GM12878 (cell line): Measurements from ENCODE around the gene SARDH. TPM values are rescaled to one million over a fixed set of nuclear protein-coding genes. Genes with fewer than 3 reads are reported as not detected.

Source experiments
- ATAC-seq: fragments of 200-7000 bp; cut with Tn5 transposase; 3 replicates; pipeline ENCODE4 v1.9.1; 2020; ENCODE audit warnings: mild to moderate bottlenecking, moderate library complexity
- BruUV-seq: library from RNA; stranded (reverse); fragments of 400-500 nt; replicated peaks from 2 replicates; lab custom pipeline; 2021; lab: Mats Ljungman, UMichigan
- CTCF ChIA-PET: fragments of 300-600 bp; sonication (Branson Sonifier 250); formaldehyde crosslinking; extraction: SDS; loops from one replicate; lab custom pipeline; 2021; ENCODE audit warnings: inconsistent platforms; lab: Yijun Ruan, JAX
- POLR2A ChIA-PET: fragments of 350-600 bp; formaldehyde crosslinking; extraction: SDS; loops from one replicate; lab custom pipeline; 2021; ENCODE audit warnings: inconsistent platforms; lab: Charles Lee
- RAD21 ChIA-PET: fragments of 300-600 bp; sonication (Branson Sonifier 250); formaldehyde crosslinking; loops from one replicate; lab custom pipeline; 2023; ENCODE audit warnings: antibody characterized with exemption; ENCODE audit not compliant: unreplicated experiment; lab: Charles Lee
- SMC1A ChIA-PET: fragments of 300-600 bp; sonication (Branson Sonifier 250); formaldehyde crosslinking; loops from one replicate; lab custom pipeline; 2023; ENCODE audit not compliant: unreplicated experiment, uncharacterized antibody; lab: Charles Lee
- DNase-seq: peaks from one replicate; pipeline ENCODE4 v3.0.0-alpha.2; 2011; ENCODE audit warnings: low read depth, low spot score
- FAIRE-seq: peaks from 3 replicates; lab custom pipeline; 2011; peaks lifted over from hg19 to GRCh38; lab: Jason Lieb, UNC
- H2AFZ ChIP-seq: 2 replicates; pipeline ENCODE4 v1.6.0; 2011; ENCODE audit warnings: low read depth, low read length, control low read depth; ENCODE audit not compliant: control insufficient read depth
- H3K27ac ChIP-seq: 2 replicates; pipeline ENCODE4 v1.5.1; 2011; ENCODE audit warnings: control low read depth; ENCODE audit not compliant: control insufficient read depth, insufficient read depth
- H3K27me3 ChIP-seq, 2 experiments: replicated peaks in 1 of 2; 2 replicates each; pipeline versions ENCODE4 v1.6.0 to v1.6.1; 2011; ENCODE audit warnings: low read length in 1 of 2; ENCODE audit not compliant: control insufficient read depth in 2 of 2, insufficient read depth in 2 of 2
- H3K36me3 ChIP-seq, 2 experiments: 2 replicates each; pipeline ENCODE4 v1.5.1; 2011; ENCODE audit warnings: low read length in 1 of 2; ENCODE audit not compliant: control insufficient read depth in 2 of 2, insufficient read depth in 2 of 2
- H3K4me1 ChIP-seq: 2 replicates; pipeline ENCODE4 v1.6.1; 2011; ENCODE audit warnings: mild to moderate bottlenecking, low read length, moderate library complexity, mixed read lengths; ENCODE audit not compliant: control insufficient read depth, insufficient read depth
- H3K4me2 ChIP-seq: 2 replicates; pipeline ENCODE4 v1.6.0; 2011; ENCODE audit warnings: control low read depth; ENCODE audit not compliant: control insufficient read depth, insufficient read depth
- H3K4me3 ChIP-seq: fragments of 200-600 bp; sonication (generic); 2 replicates; pipeline ENCODE4 v1.5.1; 2016
- H3K79me2 ChIP-seq: 2 replicates; pipeline ENCODE4 v1.6.0; 2011; ENCODE audit warnings: low read length; ENCODE audit not compliant: control insufficient read depth, insufficient read depth
- H3K9ac ChIP-seq: 2 replicates; pipeline ENCODE4 v1.8.0; 2011; ENCODE audit warnings: low read length, control low read depth, mixed read lengths; ENCODE audit not compliant: control insufficient read depth, insufficient read depth
- H3K9me3 ChIP-seq: replicated peaks from 3 replicates; pipeline ENCODE4 v1.5.1; 2011; ENCODE audit warnings: mild to moderate bottlenecking, low read length; ENCODE audit not compliant: control insufficient read depth, insufficient read depth
- H4K20me1 ChIP-seq: 2 replicates; pipeline ENCODE4 v1.6.0; 2011; ENCODE audit not compliant: control insufficient read depth, insufficient read depth
- ATF2 ChIP-seq: IDR thresholded peaks from 2 replicates; pipeline ENCODE4 v1.6.1; 2012; ENCODE audit warnings: low read length, inconsistent platforms
- E4F1 ChIP-seq: fragments of 450-650 bp; IDR thresholded peaks from 2 replicates; pipeline ENCODE4 v1.6.1; 2018; ENCODE audit warnings: borderline replicate concordance, mild to moderate bottlenecking; ENCODE audit not compliant: partially characterized antibody
- EGR1 ChIP-seq, 2 experiments: IDR thresholded peaks; 1 replicate in 1 of 2; 2 replicates in 1 of 2; pipeline ENCODE4 v1.6.1; 2011 to 2012; ENCODE audit warnings: low read depth in 2 of 2, low read length in 2 of 2, borderline replicate concordance in 1 of 2, mild to moderate bottlenecking in 1 of 2, moderate library complexity in 1 of 2
- IKZF1 ChIP-seq: fragments of 450-650 bp; conservative IDR thresholded peaks from 2 replicates; pipeline ENCODE4 v1.6.1; 2017; ENCODE audit warnings: antibody characterized with exemption, mild to moderate bottlenecking
- KDM1A ChIP-seq: fragments of 200-600 bp; sonication (generic); IDR thresholded peaks from 2 replicates; pipeline ENCODE4 v1.6.1; 2016; ENCODE audit warnings: borderline replicate concordance
- NR2C1 ChIP-seq: fragments of 450-650 bp; IDR thresholded peaks from 2 replicates; pipeline ENCODE4 v1.6.1; 2017; ENCODE audit warnings: antibody characterized with exemption, mild to moderate bottlenecking, moderate library complexity
- SREBF2 ChIP-seq: IDR thresholded peaks from 2 replicates; pipeline ENCODE4 v1.6.1; 2012; ENCODE audit warnings: mild to moderate bottlenecking, low read length
- STAT1 ChIP-seq: fragments of 450-650 bp; conservative IDR thresholded peaks from 2 replicates; pipeline ENCODE4 v1.6.1; 2014; ENCODE audit warnings: antibody characterized with exemption, mild to moderate bottlenecking
- TBL1XR1 ChIP-seq: IDR thresholded peaks from 2 replicates; pipeline ENCODE4 v1.6.1; 2012; ENCODE audit warnings: low read depth, low read length, improper control_type of control experiment
- YBX1 ChIP-seq: fragments of 450-650 bp; IDR thresholded peaks from 2 replicates; pipeline ENCODE4 v1.6.1; 2016; ENCODE audit warnings: antibody characterized with exemption
- ZNF274 ChIP-seq: IDR thresholded peaks from one replicate; pipeline ENCODE4 v1.8.0; 2011; ENCODE audit not compliant: insufficient read length, insufficient read depth
- WGBS: methylation state at CpG from one replicate; pipeline ENCODE4 v1.1.6; 2016; ENCODE audit warnings: low lambda C conversion rate; ENCODE audit not compliant: insufficient replicate concordance, insufficient coverage; ENCODE audit errors: missing lambda C conversion rate; 5-methylcytosine and 5-hydroxymethylcytosine counted together
- in situ Hi-C: fragments of 300-500 bp; cut with MboI; formaldehyde crosslinking; loops from 9 replicates; pipeline ENCODE4 v1.14.3; 2018; ENCODE audit warnings: mixed read lengths
- intact Hi-C: fragments of 100-400 bp; cut with micrococcal nuclease; formaldehyde crosslinking; loops from one replicate; pipeline ENCODE4 v1.14.2; 2022; ENCODE audit not compliant: unreplicated experiment
- polyA plus RNA-seq, 11 experiments: library from polyadenylated mRNA; depleted of rRNA in 4 of 11; unstranded in 6 of 11; stranded (reverse) in 5 of 11; fragments of >200 nt; fragmentation: Nextera tagmentation in 4 of 11; fragmentation: Illumina TruSeq in 1 of 11; extraction: Ambion mirVana in 4 of 11; extraction: Trizol in 1 of 11; gene quantifications; 1 replicate in 1 of 11; 2 replicates in 10 of 11; pipeline versions ENCODE4 v1.2.1 to v1.2.3, GENCODE V29; 2011 to 2016; ENCODE audit warnings: inconsistent platforms in 2 of 11, missing spikeins in 2 of 11, low read depth in 1 of 11
- total RNA-seq, 4 experiments: library from RNA; depleted of rRNA in 3 of 4; stranded (reverse); fragments of >200 nt in 3 of 4; fragmentation: Illumina TruSeq in 1 of 4; extraction: Trizol in 1 of 4; gene quantifications; 2 replicates each; pipeline versions ENCODE4 v1.2.1 to v1.2.3, GENCODE V29; 2013 to 2021

SARDH gene
- total and polyA plus RNA-seq, 10 of the 15 experiments (the other 5 are each of a cell fraction or from before 2014, with no cell fraction given), result 0.03 to 0.15 (median 0.10) TPM; not detected in 6

- H4K20me1 ChIP-seq, result no peaks in the 10 kb centered on the region
- no peak overlapping the region for H2AFZ ChIP-seq
- H3K9me3 ChIP-seq, result no peaks in the 10 kb centered on the region
- RAD21 ChIA-PET, result no interaction called here
- ATAC-seq (no peak), DNase-seq (no peak), FAIRE-seq (no peak)
- BruUV-seq, result no TSS peak
- H3K4me1 ChIP-seq, result no peaks in the 10 kb centered on the region
- no peak overlapping the region for H3K4me3 ChIP-seq
- POLR2A ChIA-PET, result no interaction called here
- no peak overlapping the region for H3K4me2 ChIP-seq
- in situ Hi-C loops, result no loop called here
- WGBS, result 38% methylated on average over 24 of the region's 24 CpGs
- H3K9ac ChIP-seq, result no peak overlapping the region
- H3K36me3 ChIP-seq, result no peaks in the 10 kb centered on the region
- SMC1A ChIA-PET, result no interaction called here
- H3K79me2 ChIP-seq, result no peaks in the 10 kb centered on the region
- intact Hi-C loops, result no loop called here
- no peak overlapping the region for H3K27ac ChIP-seq
- peaks cover 0 to 4% of the 10 kb centered on the region in 2 experiments; a peak in 3 of 4 replicates for H3K27me3 ChIP-seq
- no peak for TF ChIP-seq SREBF2
- CTCF ChIA-PET, result no interaction called here
Measured at GRCh38 chr9:133686642-133687575, 51.2 kb downstream of the SARDH start.

GRCh38 chr9:133685653-133686609 is 52.2 kb downstream of the SARDH start:
- Histone ChIP-seq H2AFZ (no peak overlapping the region), H3K9me3 (no peaks in the 10 kb centered on the region), H3K36me3 (no peaks in the 10 kb centered on the region), H3K27me3 (peaks cover 0 to 4% of the 10 kb centered on the region in 2 experiments; a peak in 3 of 4 replicates), H3K4me2 (no peak overlapping the region), H3K4me1 (no peaks in the 10 kb centered on the region), H3K4me3 (no peak overlapping the region), H4K20me1 (no peaks in the 10 kb centered on the region), H3K9ac (no peak overlapping the region), H3K79me2 (no peaks in the 10 kb centered on the region), H3K27ac (no peak overlapping the region)
- BruUV-seq, result no TSS peak
- intact Hi-C loops (no loop called here), in situ Hi-C loops (no loop called here)
- ATAC-seq, result no peak
- POLR2A ChIA-PET, result no interaction called here
- SMC1A ChIA-PET, result no interaction called here
- RAD21 ChIA-PET, result no interaction called here
- CTCF ChIA-PET, result interaction anchor here (1.0 kb wide), 1 partner anchor 15 kb away, joined by 3 read pairs; no protein-coding TSS in a partner anchor
- FAIRE-seq, result no peak
- DNase-seq, result no peak
- WGBS, result 19% methylated on average over 18 of the region's 18 CpGs
- TF ChIP-seq NR2C1 (no peak), IKZF1 (no peak), KDM1A (no peak), STAT1 (no peak), ATF2 (no peak), ZNF274 (no peak), E4F1 (no peak), YBX1 (no peak), TBL1XR1 (no peak), EGR1 (IDR thresholded peaks at IDR 0.05; ENCODE audit: borderline replicate concordance in 1 of 2, low read depth in 2 of 2, low read length in 2 of 2) (no peak)
